Measurements from ENCODE around the gene SPATA33. TPM values are rescaled to one million over a fixed set of nuclear protein-coding genes. Genes with fewer than 3 reads are reported as not detected.

Gene SPATA33
- total RNA-seq, 2 experiments from 2014 or later, result 4.4 to 7.1 TPM

DNA sequence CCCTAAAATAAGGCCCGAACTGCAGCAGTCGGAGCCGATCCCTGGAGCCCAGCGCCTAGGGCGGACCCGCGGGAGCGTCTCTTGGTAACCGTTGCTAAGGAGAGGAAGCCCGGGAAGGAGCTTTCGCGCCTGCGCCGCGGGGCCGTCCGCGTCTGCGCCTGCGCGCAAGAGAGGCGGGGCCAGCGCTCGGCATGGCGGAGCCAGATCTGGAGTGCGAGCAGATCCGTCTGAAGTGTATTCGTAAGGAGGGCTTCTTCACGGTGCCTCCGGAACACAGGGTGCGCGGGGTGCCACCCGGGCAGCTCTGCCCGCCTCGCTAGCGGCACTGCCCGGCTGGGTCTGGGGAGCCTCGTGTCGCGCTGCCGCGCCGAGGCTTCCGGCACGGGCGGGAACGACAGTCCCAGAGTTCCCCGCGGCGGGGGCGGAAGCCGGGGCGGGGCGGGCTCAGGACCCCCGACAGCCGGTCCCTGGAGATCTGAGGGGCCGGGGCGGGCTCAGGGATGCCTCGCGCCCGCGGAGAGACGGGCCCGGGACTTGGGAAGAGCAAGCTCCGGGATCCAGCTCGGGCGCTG lies 29.0 kb downstream of the SPATA33 start, which contains the start of gene CDK10:
Gene CDK10 (plus strand): TSS at position 170 of the 572 bp plus-strand sequence. CDS start 22 bp downstream, at position 192.
- intact Hi-C loops (cut with DNase I, micrococcal nuclease), result loop anchor here in 1 of 2 experiments (1.0 kb wide), 2 partner anchors 14 to 29 kb away; partner anchors contain the start of genes CHMP1A and SPATA33
- ChIA-PET POLR2A (interaction anchor here (0.7 to 1.5 kb wide), 8 partner anchors 9 to 1047 kb away, joined by 3 to 20 read pairs (median 4); partner anchors contain the start of genes SPATA2L and TCF25), CTCF (interaction anchor here (1.5 kb wide), 1 partner anchor 14 kb away, joined by 20 read pairs; the partner anchor contains the start of gene SPATA2L)
- peak within 1 kb of the TSS; percentile 94 for H3K4me3 Mint-ChIP-seq
- peaks cover 5% of the 10 kb centered on the region for H3K4me1 Mint-ChIP-seq (ENCODE audit: low read depth)
- H3K27ac ChIP-seq (ENCODE audit: low read depth in 1 of 2, low read length in 2 of 2), result peak within 1 kb of the TSS; percentile 73 to 79
- DNase-seq (peak; percentile 72 to 92 (median 86)), ATAC-seq (ENCODE audit: poor library complexity) (peak; percentile 91)
- TF ChIP-seq CTCF (IDR thresholded peaks at IDR 0.05), result no peak
- peak within 1 kb of the TSS; percentile 78 for H3K27ac Mint-ChIP-seq
- H3K27me3 Mint-ChIP-seq, result no peaks in the 10 kb centered on the region
- H3K36me3 ChIP-seq (ENCODE audit: insufficient read depth, low read length), result peaks cover 10% of the 10 kb centered on the region
- peaks cover 20% of the 10 kb centered on the region for H3K36me3 Mint-ChIP-seq (ENCODE audit: low read depth)
- peak within 1 kb of the TSS; percentile 87 for H3K4me3 ChIP-seq (ENCODE audit: low read length)
- H3K4me1 ChIP-seq (ENCODE audit: insufficient read depth, low read length), result peaks cover 20% of the 10 kb centered on the region
- H3K27me3 ChIP-seq (ENCODE audit: control insufficient read depth in 1 of 2, insufficient read depth in 2 of 2, low read length in 2 of 2), result no peaks in the 10 kb centered on the region
- no peaks in the 10 kb centered on the region for H3K9me3 ChIP-seq (ENCODE audit: control insufficient read depth in 1 of 2, insufficient read depth in 1 of 2, low read length in 2 of 2)
- no peaks in the 10 kb centered on the region for H3K9me3 Mint-ChIP-seq

GRCh38 chr16:89687092-89687940 lies 29.7 kb downstream of the SPATA33 start:
- no peak for TF ChIP-seq CTCF (IDR thresholded peaks at IDR 0.05)
- H3K27me3 Mint-ChIP-seq, result no peaks in the 10 kb centered on the region
- peaks cover 26% of the 10 kb centered on the region for H3K36me3 Mint-ChIP-seq (ENCODE audit: low read depth)
- intact Hi-C loops (cut with DNase I, micrococcal nuclease), result no loop called here
- Histone ChIP-seq H3K36me3 (ENCODE audit: insufficient read depth, low read length) (peaks cover 16% of the 10 kb centered on the region), H3K27ac (ENCODE audit: low read depth in 1 of 2, low read length in 2 of 2) (peak overlapping the region; percentile 45 to 73), H3K9me3 (ENCODE audit: control insufficient read depth in 1 of 2, insufficient read depth in 1 of 2, low read length in 2 of 2) (no peaks in the 10 kb centered on the region), H3K4me3 (ENCODE audit: low read length) (peak overlapping the region; percentile 87), H3K4me1 (ENCODE audit: insufficient read depth, low read length) (peaks cover 20% of the 10 kb centered on the region), H3K27me3 (ENCODE audit: control insufficient read depth in 1 of 2, insufficient read depth in 2 of 2, low read length in 2 of 2) (no peaks in the 10 kb centered on the region)
- no peak for ATAC-seq (ENCODE audit: poor library complexity)
- H3K9me3 Mint-ChIP-seq, result no peaks in the 10 kb centered on the region
- H3K4me1 Mint-ChIP-seq (ENCODE audit: low read depth), result peaks cover 5% of the 10 kb centered on the region
- CTCF ChIA-PET, result interaction anchor here (0.9 to 1.5 kb wide), 2 partner anchors 13 kb away, joined by 3 to 20 read pairs; partner anchors contain the start of gene SPATA2L
- peak overlapping the region; percentile 70 for H3K27ac Mint-ChIP-seq
- H3K4me3 Mint-ChIP-seq, result peak overlapping the region; percentile 87
- DNase-seq, result peak in 1 of 14 experiments; percentile 12
- POLR2A ChIA-PET, result interaction anchor here (1.0 to 1.5 kb wide), 6 partner anchors 9 to 186 kb away, joined by 3 to 20 read pairs (median 6); partner anchors contain the start of genes SPATA2L and TCF25

- no peaks in the 10 kb centered on the region for H3K9me3 Mint-ChIP-seq
- ChIA-PET POLR2A (no interaction called here), CTCF (interaction anchor here (0.9 kb wide), 1 partner anchor 12 kb away, joined by 3 read pairs; no protein-coding TSS in a partner anchor)
- H3K27ac Mint-ChIP-seq, result peak overlapping the region; percentile 39
- ATAC-seq (ENCODE audit: poor library complexity) (no peak), DNase-seq (no peak)
- Histone ChIP-seq H3K4me1 (ENCODE audit: insufficient read depth, low read length) (peaks cover 20% of the 10 kb centered on the region), H3K27ac (ENCODE audit: low read depth in 1 of 2, low read length in 2 of 2) (no peak overlapping the region), H3K9me3 (ENCODE audit: control insufficient read depth in 1 of 2, insufficient read depth in 1 of 2, low read length in 2 of 2) (no peaks in the 10 kb centered on the region), H3K27me3 (ENCODE audit: control insufficient read depth in 1 of 2, insufficient read depth in 2 of 2, low read length in 2 of 2) (no peaks in the 10 kb centered on the region), H3K36me3 (ENCODE audit: insufficient read depth, low read length) (peaks cover 22% of the 10 kb centered on the region), H3K4me3 (ENCODE audit: low read length) (no peak overlapping the region)
- peaks cover 30% of the 10 kb centered on the region for H3K36me3 Mint-ChIP-seq (ENCODE audit: low read depth)
- no peaks in the 10 kb centered on the region for H3K27me3 Mint-ChIP-seq
- H3K4me3 Mint-ChIP-seq, result peak overlapping the region; percentile 77
- intact Hi-C loops (cut with DNase I, micrococcal nuclease), result no loop called here
- peaks cover 8% of the 10 kb centered on the region for H3K4me1 Mint-ChIP-seq (ENCODE audit: low read depth)
- TF ChIP-seq CTCF (IDR thresholded peaks at IDR 0.05), result no peak
Observed at GRCh38 chr16:89688395-89688794, 30.8 kb downstream of the SPATA33 start.
